SW480 (cell line): ENCODE results near the gene HSBP1.

Experiments
- DNase-seq: peaks from one replicate; pipeline ENCODE4 v3.0.0-alpha.2; 2016; ENCODE audit warnings: low spot score

Gene HSBP1

GRCh38 chr16:83807710-83808572 lies at the start of gene HSBP1:
Gene HSBP1, plus strand, starts transcription at chr16:83807978. Its CDS starts 99 bp downstream, at chr16:83808077.
- DNase-seq: peak; percentile 88

GRCh38 chr16:83762141-83762991 lies 45.4 kb upstream of the HSBP1 start:
- DNase-seq: no peak

DNA sequence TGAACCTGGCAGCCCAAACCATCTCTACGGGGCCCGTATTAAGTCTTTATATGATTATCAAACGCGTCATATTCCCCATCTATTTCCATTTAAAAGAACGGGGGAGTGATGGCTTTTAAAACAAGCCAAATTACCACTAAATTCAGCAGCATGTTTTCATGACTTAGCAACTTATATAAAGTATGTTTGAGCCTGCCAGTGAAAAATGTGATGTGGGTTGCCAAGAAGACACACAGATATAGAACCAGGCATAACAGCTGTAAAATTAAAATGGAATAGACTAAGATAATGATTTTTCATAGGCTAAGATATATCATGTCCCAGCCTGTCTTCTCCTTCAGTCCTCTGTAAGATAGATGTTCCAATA lies 44.8 kb upstream of the HSBP1 start:
- no peak for DNase-seq

GRCh38 chr16:83768986-83769385 lies 38.8 kb upstream of the HSBP1 start:
- DNase-seq: no peak

DNA sequence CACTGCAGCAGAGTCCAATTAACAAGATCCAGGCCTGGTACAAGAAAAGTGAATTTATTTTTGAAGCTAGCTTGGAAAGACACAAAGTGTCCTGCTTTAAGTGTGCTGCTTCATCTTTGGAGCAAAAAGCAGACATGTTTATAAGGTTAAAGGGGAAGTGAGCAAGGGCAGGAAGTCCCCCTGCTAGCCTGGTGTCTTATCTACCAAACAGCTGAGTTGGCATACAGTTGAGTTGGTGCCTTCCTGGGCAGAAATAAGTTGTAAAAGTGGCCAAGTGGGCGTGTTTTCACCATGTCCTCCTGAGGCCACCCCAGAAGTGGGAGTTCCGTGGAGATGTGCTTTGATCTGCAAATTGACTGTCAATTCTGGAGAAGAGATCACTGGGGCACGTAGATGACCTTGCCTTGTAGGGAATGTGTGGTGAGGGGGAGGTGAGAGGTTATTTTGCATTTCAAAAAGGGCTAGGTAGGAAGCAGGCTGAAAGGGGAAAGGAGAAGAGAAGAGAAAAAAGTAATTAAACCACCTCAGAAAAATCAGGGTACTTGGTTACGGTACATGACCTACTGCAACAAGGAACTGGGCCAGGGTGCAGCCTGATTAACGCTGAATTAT lies 38.3 kb upstream of the HSBP1 start:
- peak; percentile 20 for DNase-seq

GRCh38 chr16:83771306-83771942 lies 36.4 kb upstream of the HSBP1 start:
- no peak for DNase-seq

- no peak for DNase-seq
Observed at GRCh38 chr16:83772806-83773205, 35.0 kb upstream of the HSBP1 start.

DNA sequence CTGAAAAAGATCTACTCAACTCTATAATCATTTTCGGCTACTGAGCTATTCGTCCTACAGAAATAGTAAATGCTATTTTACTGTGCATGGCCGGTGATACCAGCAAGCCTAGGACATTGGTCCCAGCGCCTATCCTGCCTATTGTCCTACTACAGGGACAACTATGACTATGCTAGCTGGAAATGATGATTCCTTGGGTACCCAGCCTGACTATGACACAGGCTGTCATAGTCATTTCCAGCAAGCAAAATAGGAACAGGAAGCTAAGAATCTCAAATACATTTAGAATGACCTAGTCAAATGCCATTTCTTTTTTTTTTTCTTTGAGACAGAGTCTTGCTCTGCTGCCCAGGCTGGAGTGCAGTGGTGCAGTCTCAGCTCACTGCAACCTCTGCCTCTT lies 33.7 kb upstream of the HSBP1 start:
- DNase-seq: no peak

DNA sequence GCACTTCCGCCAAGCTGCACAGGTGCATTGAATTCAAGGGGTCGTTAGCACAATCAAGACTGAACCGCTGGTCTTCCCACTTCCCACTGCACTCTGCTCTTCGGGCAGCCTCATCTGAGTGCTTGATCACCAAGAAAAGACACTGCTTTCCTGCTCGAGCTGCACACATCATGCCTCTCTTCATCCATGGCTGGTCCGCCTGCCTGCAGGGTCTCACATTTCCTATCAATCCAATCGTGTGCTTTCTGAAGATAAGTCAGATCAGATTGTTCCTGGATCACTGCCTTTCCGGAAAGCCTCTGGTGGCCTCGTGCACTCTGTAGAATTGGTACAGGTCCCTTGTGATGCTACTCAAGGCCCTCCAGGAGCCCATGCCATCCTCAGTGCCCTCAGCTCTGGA lies 30.8 kb upstream of the HSBP1 start:
- DNase-seq: no peak

GRCh38 chr16:83779886-83780285 lies 27.9 kb upstream of the HSBP1 start:
- DNase-seq: no peak

GRCh38 chr16:83785455-83785854 lies 22.3 kb upstream of the HSBP1 start:
- DNase-seq: no peak

GRCh38 chr16:83789642-83790401 lies 18.0 kb upstream of the HSBP1 start:
- DNase-seq: no peak

- DNase-seq: no peak
Observed at GRCh38 chr16:83791916-83792315, 15.9 kb upstream of the HSBP1 start.

DNA sequence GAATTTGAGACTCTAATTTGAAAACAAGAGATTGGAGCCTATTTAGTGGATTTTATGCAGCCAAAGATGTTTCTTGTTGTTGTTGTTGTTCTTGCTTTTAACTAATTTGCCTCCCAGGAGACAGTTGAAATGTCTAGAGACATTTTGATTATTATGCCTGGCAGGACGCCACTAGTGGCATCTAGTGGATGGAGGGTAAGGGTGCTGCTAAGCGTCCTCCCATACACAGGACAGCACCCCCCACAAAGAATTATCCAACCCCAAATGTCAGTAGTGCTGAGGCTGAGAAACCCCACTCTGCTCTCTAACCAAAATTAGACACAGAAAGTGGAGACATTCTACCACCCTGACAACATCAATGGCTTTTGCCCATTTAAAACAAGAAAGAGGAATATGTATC lies 15.4 kb upstream of the HSBP1 start:
- no peak for DNase-seq

DNA sequence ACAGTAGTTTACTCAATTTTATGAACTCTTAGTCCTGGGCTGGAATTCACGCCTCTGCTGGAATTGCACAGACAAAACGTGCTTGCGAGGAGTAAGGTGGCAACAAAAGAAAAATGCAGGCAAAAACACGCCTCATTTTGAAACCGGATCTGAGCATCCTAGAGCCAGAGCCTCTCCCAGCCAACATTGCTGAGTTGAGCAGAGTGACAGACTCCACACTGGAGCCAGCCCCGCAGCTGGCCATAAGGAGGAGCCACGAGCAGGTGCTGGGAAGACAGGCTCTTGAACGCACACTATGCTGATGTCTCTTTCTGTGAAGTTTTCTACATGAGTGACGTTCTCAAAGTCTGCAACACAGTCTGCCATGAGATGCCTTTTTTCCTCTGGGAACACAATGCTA lies 14.6 kb upstream of the HSBP1 start:
- DNase-seq: no peak

GRCh38 chr16:83794860-83795554 lies 12.8 kb upstream of the HSBP1 start:
- no peak for DNase-seq

DNA sequence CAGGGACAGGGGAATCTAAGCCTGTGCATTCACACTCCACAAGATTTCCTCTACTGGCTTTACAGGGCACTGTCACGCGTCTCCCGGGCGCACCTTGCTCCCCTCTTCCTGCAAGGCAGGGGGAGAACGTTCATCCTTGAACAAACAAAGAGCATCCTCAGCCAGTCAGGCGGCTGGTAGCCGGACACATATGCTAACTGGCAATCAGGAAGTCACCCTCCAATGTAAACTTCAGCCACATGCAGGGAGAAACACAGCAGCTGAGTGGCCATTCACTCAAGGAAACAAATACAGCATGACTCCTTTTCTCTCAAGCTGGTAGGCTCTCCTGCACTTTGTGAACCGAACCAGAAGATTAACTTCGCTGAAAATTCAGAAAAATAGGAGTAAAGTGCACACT lies 10.8 kb upstream of the HSBP1 start:
- DNase-seq: no peak

- DNase-seq: no peak
Observed at GRCh38 chr16:83799336-83799735, 8.4 kb upstream of the HSBP1 start.

- no peak for DNase-seq
Observed at GRCh38 chr16:83802135-83802534, 5.6 kb upstream of the HSBP1 start.

DNA sequence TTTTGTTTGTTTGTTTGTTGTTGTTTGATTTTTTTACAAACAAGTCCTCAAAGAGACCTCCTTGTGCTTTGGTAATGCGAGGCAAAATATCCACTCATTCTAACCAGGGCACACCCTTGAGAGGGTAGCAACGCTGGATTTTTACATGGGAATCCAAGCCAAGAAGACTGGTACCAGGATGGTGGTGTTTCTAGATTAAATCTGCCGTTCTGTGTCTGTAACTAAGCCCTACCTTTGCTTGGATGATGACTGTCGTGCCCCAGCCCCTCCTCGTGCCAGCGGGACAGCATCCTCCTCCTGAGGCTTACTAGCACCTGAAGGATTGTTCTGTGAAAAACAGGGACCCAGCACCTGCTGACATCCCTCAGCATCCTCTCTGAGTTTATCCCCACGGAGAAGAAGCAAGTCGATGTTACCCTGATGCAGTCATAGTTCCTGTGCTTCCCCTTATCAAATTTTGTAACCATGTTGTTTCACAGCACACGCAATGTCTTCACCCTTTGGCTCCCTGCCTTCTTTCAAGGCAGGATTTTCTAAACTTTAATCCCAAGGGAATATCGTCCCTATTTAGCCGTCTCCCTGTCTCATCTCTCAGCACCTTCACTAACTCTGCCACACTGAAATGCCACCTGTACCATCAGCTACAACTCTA lies 5.1 kb upstream of the HSBP1 start:
- no peak for DNase-seq
